Measurements from ENCODE around the gene NCK2.

Gene NCK2

GRCh38 chr2:105795575-105795934 lies 50.8 kb downstream of the NCK2 start:
- H3K4me3 ChIP-seq (ENCODE audit: low read length), result peak overlapping the region; percentile 40
- H3F3A ChIP-seq (ENCODE audit: insufficient read depth, low read length), result peaks cover 58% of the 10 kb centered on the region
- H3K27ac ChIP-seq (ENCODE audit: low read length), result peak overlapping the region; percentile 98
- no peaks in the 10 kb centered on the region for H3K27me3 ChIP-seq (replicated peaks; ENCODE audit: insufficient read depth, low read length)
- no peak overlapping the region for H2AFZ ChIP-seq (ENCODE audit: low read length)
- H3K9ac ChIP-seq (ENCODE audit: low read length), result peak overlapping the region; percentile 70
- no peaks in the 10 kb centered on the region for H4K20me1 ChIP-seq (ENCODE audit: insufficient read depth, low read length)
- H3K36me3 ChIP-seq (replicated peaks; ENCODE audit: insufficient read depth, low read length), result no peaks in the 10 kb centered on the region
- H3K4me2 ChIP-seq (ENCODE audit: low read depth, low read length), result peak overlapping the region; percentile 81
- no peaks in the 10 kb centered on the region for H3K9me2 ChIP-seq (replicated peaks; ENCODE audit: insufficient read depth, low read length)
- TF ChIP-seq CTCF (IDR thresholded peaks at IDR 0.05; ENCODE audit: low read length), result no peak
- no peak for TF ChIP-seq EZH2 (optimal IDR thresholded peaks at IDR 0.05; ENCODE audit: low read depth, low read length)
- TF ChIP-seq EZH2phosphoT487 (IDR thresholded peaks at IDR 0.05; ENCODE audit: low read length), result no peak
- H3K79me2 ChIP-seq (ENCODE audit: low read length), result peaks cover 95% of the 10 kb centered on the region
- no peaks in the 10 kb centered on the region for H3K9me3 ChIP-seq (replicated peaks; ENCODE audit: insufficient read depth, low read length)
- no peak for DNase-seq
- peaks cover 84% of the 10 kb centered on the region for H3K4me1 ChIP-seq (ENCODE audit: low read length)

- Histone ChIP-seq H3K9me3 (replicated peaks; ENCODE audit: insufficient read depth, low read length) (no peaks in the 10 kb centered on the region), H3K27ac (ENCODE audit: low read length) (peak overlapping the region; percentile 98), H3K4me3 (ENCODE audit: low read length) (peak overlapping the region; percentile 40), H3F3A (ENCODE audit: insufficient read depth, low read length) (peaks cover 52% of the 10 kb centered on the region), H3K4me2 (ENCODE audit: low read depth, low read length) (peak overlapping the region; percentile 81), H4K20me1 (ENCODE audit: insufficient read depth, low read length) (no peaks in the 10 kb centered on the region), H3K27me3 (replicated peaks; ENCODE audit: insufficient read depth, low read length) (no peaks in the 10 kb centered on the region), H3K79me2 (ENCODE audit: low read length) (peaks cover 95% of the 10 kb centered on the region), H3K9ac (ENCODE audit: low read length) (peak overlapping the region; percentile 70), H2AFZ (ENCODE audit: low read length) (no peak overlapping the region), H3K4me1 (ENCODE audit: low read length) (peaks cover 79% of the 10 kb centered on the region), H3K36me3 (replicated peaks; ENCODE audit: insufficient read depth, low read length) (no peaks in the 10 kb centered on the region), H3K9me2 (replicated peaks; ENCODE audit: insufficient read depth, low read length) (no peaks in the 10 kb centered on the region)
- no peak for TF ChIP-seq CTCF (IDR thresholded peaks at IDR 0.05; ENCODE audit: low read length)
- TF ChIP-seq EZH2phosphoT487 (IDR thresholded peaks at IDR 0.05; ENCODE audit: low read length), result no peak
- TF ChIP-seq EZH2 (optimal IDR thresholded peaks at IDR 0.05; ENCODE audit: low read depth, low read length), result no peak
- peak; percentile 61 for DNase-seq
These were observed 51.5 kb downstream of the NCK2 start for GRCh38 chr2:105796131-105796638.

DNA sequence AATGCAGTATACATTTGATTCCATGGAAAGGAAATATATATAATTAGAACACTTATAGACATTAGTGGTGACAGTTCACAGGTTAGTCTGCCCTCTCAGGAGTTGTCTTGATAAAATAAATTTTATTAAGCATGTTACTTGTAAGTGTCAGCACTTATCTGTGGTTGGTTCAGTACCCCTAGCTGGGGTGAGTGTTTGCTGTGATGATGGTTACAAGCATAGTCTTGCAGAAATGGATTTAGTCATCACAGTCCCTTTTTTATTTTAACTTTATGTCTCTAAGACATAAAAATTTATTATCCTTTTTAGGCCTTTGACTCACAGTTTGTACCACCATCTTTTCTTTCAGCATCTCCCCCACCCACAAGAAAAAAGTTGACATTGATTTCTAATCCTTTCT lies 52.1 kb downstream of the NCK2 start:
- peaks cover 95% of the 10 kb centered on the region for H3K79me2 ChIP-seq (ENCODE audit: low read length)
- peaks cover 47% of the 10 kb centered on the region for H3F3A ChIP-seq (ENCODE audit: insufficient read depth, low read length)
- H3K27ac ChIP-seq (ENCODE audit: low read length), result peak overlapping the region; percentile 98
- peak overlapping the region; percentile 81 for H3K4me2 ChIP-seq (ENCODE audit: low read depth, low read length)
- peaks cover 78% of the 10 kb centered on the region for H3K4me1 ChIP-seq (ENCODE audit: low read length)
- DNase-seq, result no peak
- H4K20me1 ChIP-seq (ENCODE audit: insufficient read depth, low read length), result no peaks in the 10 kb centered on the region
- H3K4me3 ChIP-seq (ENCODE audit: low read length), result peak overlapping the region; percentile 40
- H3K9me3 ChIP-seq (replicated peaks; ENCODE audit: insufficient read depth, low read length), result no peaks in the 10 kb centered on the region
- no peaks in the 10 kb centered on the region for H3K27me3 ChIP-seq (replicated peaks; ENCODE audit: insufficient read depth, low read length)
- TF ChIP-seq EZH2phosphoT487 (IDR thresholded peaks at IDR 0.05; ENCODE audit: low read length), result no peak
- TF ChIP-seq EZH2 (optimal IDR thresholded peaks at IDR 0.05; ENCODE audit: low read depth, low read length), result no peak
- TF ChIP-seq CTCF (IDR thresholded peaks at IDR 0.05; ENCODE audit: low read length), result no peak
- H3K36me3 ChIP-seq (replicated peaks; ENCODE audit: insufficient read depth, low read length), result no peaks in the 10 kb centered on the region
- no peaks in the 10 kb centered on the region for H3K9me2 ChIP-seq (replicated peaks; ENCODE audit: insufficient read depth, low read length)
- H3K9ac ChIP-seq (ENCODE audit: low read length), result peak overlapping the region; percentile 70
- no peak overlapping the region for H2AFZ ChIP-seq (ENCODE audit: low read length)

Data from MM.1S (cell line).